Measurements from ENCODE around the gene PANK2. TPM values are rescaled to one million over a fixed set of nuclear protein-coding genes. Genes with fewer than 3 reads are reported as not detected.
A peak's percentile ranks its signal among the peaks of the same experiment; 100 is the strongest.

The PANK2 gene
- total and polyA plus RNA-seq, 2 of the 8 experiments (the other 6 are each of a cell fraction or from before 2014, with no cell fraction given) = 17.1 to 57.5 TPM

GRCh38 chr20:3848565-3848964 lies 40.6 kb upstream of the PANK2 start:
- peaks cover 0 to 8% (median 4%) of the 10 kb centered on the region in 4 experiments; a peak in 3 of 7 replicates for H3K4me1 ChIP-seq (replicated peaks in 1 of 4; ENCODE audit: control insufficient read depth in 3 of 4, insufficient read depth in 4 of 4, low read length in 3 of 4)
- H2BK15ac ChIP-seq (ENCODE audit: low read length) = no peak overlapping the region
- H4K20me1 ChIP-seq (replicated peaks in 1 of 2; ENCODE audit: control insufficient read depth in 1 of 2, insufficient read depth in 2 of 2, low read length in 2 of 2) = peaks cover 0 to 5% of the 10 kb centered on the region in 2 experiments
- ChIA-PET POLR2A (ENCODE audit: partially characterized antibody) (no interaction called here), CTCF (ENCODE audit: partially characterized antibody) (interaction anchor here (1.3 to 3.0 kb wide), 4 partner anchors 30 to 101 kb away, joined by 3 to 8 read pairs (median 4); no protein-coding TSS in a partner anchor)
- no peak overlapping the region for H2BK12ac ChIP-seq (ENCODE audit: low read depth, low read length)
- H3K56ac ChIP-seq (replicated peaks; ENCODE audit: insufficient read length, low read depth, low read length) = no peak overlapping the region
- no peak overlapping the region for H2BK120ac ChIP-seq (replicated peaks; ENCODE audit: low read depth, low read length)
- peaks cover 3% of the 10 kb centered on the region; the same call in 1 of the 2 replicates for H3K79me1 ChIP-seq (ENCODE audit: low read depth, low read length)
- DNase-seq (ENCODE audit: low read depth in 1 of 2, low spot score in 2 of 2) = no peak
- no peak overlapping the region for H3K9ac ChIP-seq (replicated peaks in 1 of 4; ENCODE audit: extremely low read depth in 1 of 4, low read depth in 3 of 4, low read length in 3 of 4)
- no peak overlapping the region for H3K4ac ChIP-seq (replicated peaks; ENCODE audit: insufficient read length, low read depth, low read length)
- no peak overlapping the region for H3K23ac ChIP-seq (ENCODE audit: insufficient read length)
- H3K23me2 ChIP-seq (ENCODE audit: low read depth, low read length) = peaks cover 12% of the 10 kb centered on the region
- H2BK20ac ChIP-seq (ENCODE audit: low read length) = no peak overlapping the region
- no peak overlapping the region for H4K5ac ChIP-seq (ENCODE audit: insufficient read length, low read depth, low read length)
- no peak overlapping the region for H3K27ac ChIP-seq (ENCODE audit: low read depth, low read length)
- H3K4me2 ChIP-seq (ENCODE audit: insufficient read depth in 1 of 2, low read depth in 2 of 2, low read length in 2 of 2) = peak overlapping the region in 1 of 2 experiments; percentile 88; a peak in 1 of 4 replicates
- no peak overlapping the region; the same call in 1 of the 2 replicates for H4K8ac ChIP-seq (ENCODE audit: extremely low read depth, insufficient read depth, low read length)
- no peaks in the 10 kb centered on the region for H3K36me3 ChIP-seq (ENCODE audit: control insufficient read depth in 2 of 4, insufficient read depth in 4 of 4, low read length in 3 of 4)
- FAIRE-seq = no peak
- no peak overlapping the region for H3K14ac ChIP-seq (ENCODE audit: insufficient read length)
- H3K9me3 ChIP-seq (ENCODE audit: insufficient read depth in 2 of 2, low read depth in 1 of 2, low read length in 1 of 2) = no peaks in the 10 kb centered on the region
- H3K79me2 ChIP-seq (ENCODE audit: control insufficient read depth in 1 of 2, insufficient read depth in 2 of 2, low read length in 2 of 2) = peaks cover 0 to 4% of the 10 kb centered on the region in 2 experiments; a peak in 2 of 4 replicates
- H2AK5ac ChIP-seq (ENCODE audit: low read depth, low read length) = peak overlapping the region; percentile 3; the same call in 1 of the 2 replicates
- H3K18ac ChIP-seq (ENCODE audit: extremely low read depth, low read length) = no peak overlapping the region
- H3K4me3 ChIP-seq (ENCODE audit: extremely low read depth in 1 of 4, insufficient read depth in 2 of 4, low read depth in 3 of 4, low read length in 4 of 4) = no peak overlapping the region
- 73% methylated on average over 1 of the region's 1 CpG; no CpG with 5 or more reads in 1 of the 2 experiments for WGBS, 2 experiments (ENCODE audit: extremely low coverage in 1 of 2, insufficient coverage in 1 of 2, insufficient read length in 1 of 2, insufficient replicate concordance in 2 of 2, low coverage in 1 of 2, low lambda C conversion rate in 2 of 2, missing lambda C conversion rate in 1 of 2)
- no peaks in the 10 kb centered on the region for H3K27me3 ChIP-seq (replicated peaks in 1 of 4; ENCODE audit: control insufficient read depth in 3 of 4, extremely low read depth in 1 of 4, insufficient read depth in 3 of 4, low read length in 3 of 4)
- H2BK5ac ChIP-seq (ENCODE audit: low read depth, low read length) = no peak overlapping the region
- H4K91ac ChIP-seq (replicated peaks; ENCODE audit: insufficient read length, low read length) = no peak overlapping the region
- H2AFZ ChIP-seq (ENCODE audit: low read length) = no peak overlapping the region
- TF ChIP-seq ASH2L (IDR thresholded peaks at IDR 0.05; ENCODE audit: low read length) (no peak), BACH1 (IDR thresholded peaks at IDR 0.05; ENCODE audit: low read length) (no peak), TAF7 (optimal IDR thresholded peaks at IDR 0.05; ENCODE audit: borderline replicate concordance, low read depth, low read length) (no peak), CREB1 (IDR thresholded peaks at IDR 0.05) (no peak), MAX (IDR thresholded peaks at IDR 0.05) (no peak), SAP30 (IDR thresholded peaks at IDR 0.05; ENCODE audit: insufficient read depth, insufficient replicate concordance, low read length) (no peak), EZH2 (IDR thresholded peaks at IDR 0.05; ENCODE audit: low read depth, low read length, severe bottlenecking) (no peak), HDAC2 (IDR thresholded peaks at IDR 0.05; ENCODE audit: borderline replicate concordance in 1 of 2, low read depth in 2 of 2, low read length in 2 of 2) (no peak), RNF2 (IDR thresholded peaks at IDR 0.05; ENCODE audit: borderline replicate concordance, low read depth, low read length, missing control alignments, poor library complexity, severe bottlenecking) (no peak), GTF2F1 (IDR thresholded peaks at IDR 0.05; ENCODE audit: borderline replicate concordance, low read depth, low read length) (no peak), CEBPB (IDR thresholded peaks at IDR 0.05; ENCODE audit: low read depth, low read length) (no peak)
- TF ChIP-seq, protein P1, sequence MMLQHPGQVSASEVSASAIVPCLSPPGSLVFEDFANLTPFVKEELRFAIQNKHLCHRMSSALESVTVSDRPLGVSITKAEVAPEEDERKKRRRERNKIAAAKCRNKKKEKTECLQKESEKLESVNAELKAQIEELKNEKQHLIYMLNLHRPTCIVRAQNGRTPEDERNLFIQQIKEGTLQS (IDR thresholded peaks at IDR 0.05; ENCODE audit: insufficient read depth, low read depth, low read length) = no peak
